Activated CD8-positive, alpha-beta memory T cell treated with anti-CD3 and anti-CD28 coated beads for 1 hour (primary cell): Measurements from ENCODE around the gene PPP1R9B.

ENCODE experiments used
- DNase-seq, 2 donors: peaks; one replicate each; pipeline ENCODE4 v3.0.0-alpha.2; 2020; ENCODE audit warnings: low read depth in 1 of 2; ENCODE audit errors: extremely low read depth in 1 of 2

Gene PPP1R9B

DNA sequence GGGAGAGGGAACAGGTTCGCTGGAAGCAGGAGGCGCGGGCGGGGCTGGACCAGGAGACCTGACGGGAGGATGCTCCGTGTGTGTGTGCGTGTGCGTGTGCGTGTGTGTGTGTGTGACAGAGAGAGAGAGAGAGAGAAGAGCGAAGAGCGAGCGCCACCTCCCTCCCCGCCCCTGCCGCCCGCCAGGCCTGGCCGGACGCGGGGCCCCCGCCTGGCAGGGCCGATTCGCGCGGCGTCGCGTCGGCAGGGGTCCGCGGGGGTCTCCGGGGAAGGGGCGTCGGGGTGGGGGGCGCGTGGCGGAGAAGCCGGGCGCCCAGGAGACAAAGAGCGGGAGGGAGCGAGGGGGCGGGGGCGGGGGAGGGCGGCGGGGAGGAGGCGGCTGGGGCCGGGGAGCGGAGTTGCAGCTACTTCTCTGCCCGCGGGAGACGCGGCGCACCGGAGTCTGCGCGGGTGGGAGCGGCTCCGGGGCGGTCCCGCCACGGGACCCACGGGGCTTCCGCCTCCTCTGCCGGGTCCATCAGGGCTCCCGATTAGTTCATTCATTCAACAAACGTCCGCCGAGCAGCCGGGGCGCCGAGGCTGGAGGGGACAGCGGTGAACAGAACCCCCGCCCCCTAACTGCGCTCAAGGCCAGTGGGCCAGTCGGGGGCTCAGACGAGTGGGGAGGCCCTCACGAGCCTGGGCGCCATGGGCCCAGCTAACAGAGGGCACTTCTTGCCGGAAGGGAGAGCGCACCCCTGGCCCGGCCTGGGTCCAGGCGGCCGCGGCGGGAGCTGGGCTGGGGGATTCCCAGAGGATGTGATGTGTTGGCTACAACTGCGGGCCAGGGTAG is 20.5 kb downstream of the PPP1R9B start, which contains the start of gene SAMD14:
TSS of gene SAMD14 (minus strand) at position 433 of the 831 bp plus-strand sequence. CDS start 5,201 bp downstream, outside the sequence.
- DNase-seq = no peak

DNA sequence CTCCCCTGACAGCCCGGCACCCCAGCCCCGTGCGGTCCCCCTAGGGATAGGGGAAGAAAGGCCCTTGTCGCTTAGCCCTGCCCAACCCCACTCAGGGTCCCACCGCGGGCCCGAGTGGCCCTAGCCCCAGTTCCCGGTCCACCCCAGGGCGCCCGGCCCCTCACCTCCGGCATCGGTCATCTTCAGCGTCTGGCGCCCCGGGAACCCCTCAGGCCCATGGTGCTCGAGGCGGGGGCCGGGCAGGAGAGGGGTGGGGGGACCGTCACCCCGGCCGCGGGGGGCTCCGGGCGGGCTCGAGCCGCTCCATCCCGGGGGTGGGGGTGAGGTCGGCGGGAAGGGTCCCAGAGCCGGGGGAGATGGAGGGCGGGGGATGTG is 21.1 kb downstream of the PPP1R9B start:
- no peak for DNase-seq

DNA sequence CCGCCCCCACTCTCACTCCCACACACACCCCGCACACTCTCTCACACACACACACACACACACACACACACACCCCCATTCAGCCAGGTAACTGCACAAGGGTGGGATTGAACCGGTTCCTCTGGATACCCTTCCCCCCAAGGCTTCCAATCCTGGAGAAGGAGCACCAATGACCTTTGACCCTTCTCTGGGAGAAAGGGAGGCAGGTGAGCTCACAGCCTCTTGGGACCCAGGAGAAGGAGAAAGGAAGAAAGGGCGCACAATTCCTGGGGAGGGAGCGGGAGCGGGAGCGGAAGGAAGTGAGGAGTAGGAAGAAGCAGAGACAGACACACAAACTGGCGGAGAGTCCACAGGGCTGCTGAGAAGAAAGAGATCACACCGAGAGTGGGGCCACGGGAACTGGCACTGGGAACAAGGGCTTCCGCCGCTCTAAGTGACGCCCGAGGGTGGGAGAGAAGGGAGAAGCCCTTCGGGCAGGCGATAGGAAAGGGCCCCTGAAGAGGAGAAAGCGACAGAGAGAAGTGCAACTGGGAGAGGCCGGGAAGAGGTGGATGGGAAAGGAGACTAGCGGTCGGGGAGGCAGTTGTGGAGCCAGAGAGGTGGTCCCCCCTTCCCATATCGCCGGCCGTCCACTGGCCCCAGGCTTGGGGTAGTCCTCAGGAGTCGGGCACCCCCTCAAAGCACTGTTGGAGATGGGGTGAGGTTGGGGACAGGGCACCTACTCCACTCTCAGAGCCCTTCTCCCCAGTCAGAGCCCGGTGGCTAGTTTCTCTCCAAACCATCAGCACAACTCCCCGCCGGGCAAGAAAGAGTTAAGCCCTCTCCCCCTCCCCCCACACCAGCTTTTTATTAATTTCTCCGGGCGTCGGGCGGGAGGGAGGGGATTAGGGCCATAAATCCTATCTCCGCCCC is 21.8 kb downstream of the PPP1R9B start:
- DNase-seq = no peak

GRCh38 chr17:50127697-50128361 is 22.6 kb downstream of the PPP1R9B start:
- no peak for DNase-seq

DNA sequence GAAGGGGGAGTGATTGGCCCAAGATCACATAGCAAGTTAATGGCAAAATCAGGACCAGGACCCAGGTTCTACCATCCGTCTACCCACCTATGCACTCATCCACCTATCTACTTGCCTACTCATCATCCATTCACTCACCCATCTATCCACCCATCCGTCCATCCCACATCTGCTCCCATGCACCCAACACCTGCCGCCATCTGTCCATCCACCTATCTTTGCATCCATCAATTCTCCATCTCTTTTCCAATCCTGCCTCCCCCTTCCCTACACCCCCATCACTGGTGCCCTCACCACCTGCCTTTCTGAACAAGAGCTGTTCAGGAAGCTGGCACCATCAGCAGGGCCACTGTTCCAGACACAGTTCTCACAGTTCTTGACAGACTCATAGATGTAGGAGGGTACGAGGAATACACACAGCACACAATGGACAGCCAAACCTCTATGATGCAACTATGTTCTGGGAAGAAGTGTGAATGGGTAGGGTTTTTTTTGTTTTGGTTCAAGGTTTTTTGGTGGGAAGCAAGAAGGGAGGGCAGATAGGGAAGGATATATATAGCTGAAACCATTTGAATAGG is 25.0 kb downstream of the PPP1R9B start:
- DNase-seq = no peak

- no peak for DNase-seq
Observed at GRCh38 chr17:50123649-50124349, 26.7 kb downstream of the PPP1R9B start.

- DNase-seq = no peak
Observed at GRCh38 chr17:50122945-50123344, 27.5 kb downstream of the PPP1R9B start.

DNA sequence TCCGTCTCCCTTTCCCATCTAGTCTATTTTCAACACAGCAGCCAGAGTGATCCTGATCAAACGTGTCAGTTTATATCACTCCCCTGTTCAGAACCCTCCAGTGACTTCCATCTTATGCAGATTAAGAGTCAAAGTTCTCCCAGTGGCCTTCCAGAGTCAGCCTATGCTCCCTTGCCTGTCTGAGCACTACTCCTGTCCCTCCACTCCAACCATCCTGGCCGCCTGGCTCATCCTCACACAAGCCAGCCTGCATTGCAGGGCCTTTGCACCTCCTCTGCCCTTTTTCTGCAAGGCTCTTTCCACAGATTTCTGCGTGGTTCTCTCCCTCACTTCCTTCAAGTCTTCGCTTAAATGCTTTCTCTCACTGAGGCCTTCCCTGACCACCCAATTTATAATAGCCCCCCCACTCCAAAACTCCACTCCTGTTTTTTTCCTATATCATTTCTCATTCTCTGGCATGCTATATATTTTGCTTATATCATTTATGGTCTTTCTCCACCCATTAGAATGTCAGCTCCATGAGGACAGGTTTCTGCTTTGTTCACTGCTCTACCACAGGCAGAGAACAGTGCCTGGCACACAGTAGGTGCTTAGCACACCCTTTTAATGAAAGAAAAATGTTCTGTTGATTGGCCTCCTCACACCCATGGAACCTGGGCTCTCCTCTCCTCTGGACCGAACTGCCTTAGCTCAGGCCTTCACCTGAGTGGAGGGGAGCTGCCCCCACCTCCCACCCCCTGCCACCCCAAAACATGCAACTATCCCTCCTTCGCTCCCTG is 29.8 kb downstream of the PPP1R9B start:
- no peak for DNase-seq

DNA sequence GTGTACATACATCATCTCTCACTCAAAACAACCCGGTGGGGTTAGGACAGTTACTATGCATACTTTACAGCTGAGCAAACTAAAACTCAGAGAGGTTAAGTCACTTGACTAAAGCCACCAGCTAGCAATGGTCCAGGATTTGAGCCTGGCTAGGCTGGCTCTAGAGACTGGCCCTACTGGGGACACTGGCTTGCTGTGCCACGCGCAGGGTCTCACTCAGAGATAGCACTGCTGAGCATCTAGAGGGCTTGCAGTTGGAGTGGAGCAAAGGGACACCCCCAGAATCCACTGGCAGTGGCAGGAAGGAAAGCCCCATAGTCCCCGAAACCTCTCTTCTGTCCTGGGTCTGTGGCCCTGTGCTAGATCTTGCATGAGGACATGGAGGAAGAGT is 31.7 kb downstream of the PPP1R9B start:
- DNase-seq = no peak

- no peak for DNase-seq
Observed at GRCh38 chr17:50118076-50118827, 32.2 kb downstream of the PPP1R9B start.

- peak in 1 of 2 donors; percentile 53 for DNase-seq
Observed at GRCh38 chr17:50117202-50118051, 33.0 kb downstream of the PPP1R9B start.

- no peak for DNase-seq
Observed at GRCh38 chr17:50115756-50116155, 34.7 kb downstream of the PPP1R9B start.

- no peak for DNase-seq
Observed at GRCh38 chr17:50114849-50115357, 35.6 kb downstream of the PPP1R9B start.

DNA sequence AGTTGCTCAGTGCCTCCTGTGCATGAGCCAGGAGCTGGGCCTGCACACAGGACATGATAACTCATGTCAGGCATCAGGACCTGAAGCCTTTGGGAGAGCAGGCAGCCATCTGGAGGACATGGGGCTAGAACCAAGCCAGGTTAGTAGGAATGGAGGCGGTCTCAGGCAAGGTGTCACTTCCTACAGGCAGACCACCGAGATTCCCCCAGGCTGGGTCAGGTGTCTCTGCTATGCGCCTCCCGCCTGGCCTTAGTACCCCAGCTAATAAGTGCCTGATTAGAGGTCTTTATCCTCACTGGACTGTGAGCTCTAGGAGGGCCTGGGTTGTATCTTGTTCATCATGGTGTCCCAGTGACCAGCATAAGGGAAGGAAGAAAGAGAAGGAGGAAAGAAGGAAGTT is 36.1 kb downstream of the PPP1R9B start:
- no peak for DNase-seq

- no peak for DNase-seq
Observed at GRCh38 chr17:50113624-50114320, 36.7 kb downstream of the PPP1R9B start.

- DNase-seq = no peak
Observed at GRCh38 chr17:50112694-50113093, 37.8 kb downstream of the PPP1R9B start.
